HepG2 (cell line): Measurements from ENCODE around the gene KRT79. TPM values are rescaled to one million over a fixed set of nuclear protein-coding genes. Genes with fewer than 3 reads are reported as not detected.

ENCODE experiments used
- ATAC-seq: fragments of 200-7000 bp; cut with Tn5 transposase; 3 replicates; pipeline ENCODE4 v1.9.1; 2020; ENCODE audit warnings: mild to moderate bottlenecking, moderate library complexity
- BruUV-seq: library from RNA; stranded (reverse); fragments of 400-500 nt; replicated peaks from 2 replicates; lab custom pipeline; 2021; lab: Mats Ljungman, UMichigan
- CTCF ChIA-PET: fragments of 300-600 bp; formaldehyde crosslinking; extraction: SDS; loops from one replicate; lab custom pipeline; 2021; ENCODE audit warnings: low total read pairs, inconsistent platforms, low intra/inter-chr PET ratio; lab: Yijun Ruan, JAX
- POLR2A ChIA-PET: fragments of 350-600 bp; sonication (Branson Sonifier 250); formaldehyde crosslinking; loops from one replicate; lab custom pipeline; 2020; ENCODE audit warnings: antibody characterized with exemption, inconsistent platforms; lab: Yijun Ruan, JAX
- DNase-seq: peaks from one replicate; pipeline ENCODE4 v3.0.0-alpha.2; 2015; ENCODE audit warnings: low spot score
- FAIRE-seq: peaks from 3 replicates; lab custom pipeline; 2011; peaks lifted over from hg19 to GRCh38; lab: Jason Lieb, UNC
- H2AFZ ChIP-seq: one replicate; pipeline ENCODE4 v1.6.1; 2011; ENCODE audit warnings: low read length, inconsistent platforms
- H3K27ac ChIP-seq: fragments of 300-600 bp; 3 replicates; pipeline ENCODE4 v1.8.0; 2011; ENCODE audit warnings: mixed run types, mild to moderate bottlenecking, mixed read lengths, low read length, inconsistent platforms; ENCODE audit not compliant: insufficient read depth; ENCODE audit errors: extremely low read length
- H3K27me3 ChIP-seq, 2 experiments: fragments of 200-600 bp in 1 of 2; 2 replicates in 1 of 2; 3 replicates in 1 of 2; pipeline versions ENCODE4 v1.6.0 to v1.8.0; 2011; ENCODE audit warnings: low read length in 2 of 2, mild to moderate bottlenecking in 2 of 2, moderate library complexity in 2 of 2, inconsistent platforms in 1 of 2; ENCODE audit not compliant: insufficient read depth in 2 of 2, control insufficient read depth in 1 of 2
- H3K36me3 ChIP-seq, 2 experiments: fragments of 200-600 bp in 1 of 2; replicated peaks in 1 of 2; 2 replicates in 1 of 2; 3 replicates in 1 of 2; pipeline versions ENCODE4 v1.5.1 to v1.8.0; 2011; ENCODE audit warnings: low read length in 2 of 2, inconsistent platforms in 1 of 2; ENCODE audit not compliant: insufficient read depth in 2 of 2, control insufficient read depth in 1 of 2
- H3K4me1 ChIP-seq: 2 replicates; pipeline ENCODE4 v1.5.1; 2012; ENCODE audit warnings: low read length, inconsistent platforms; ENCODE audit not compliant: insufficient read depth
- H3K4me2 ChIP-seq: 2 replicates; pipeline ENCODE4 v1.6.0; 2011; ENCODE audit warnings: low read depth, low read length, inconsistent platforms
- H3K4me3 ChIP-seq, 3 experiments: fragments of 200-600 bp in 1 of 3; sonication (generic), shearing (Covaris generic) in 1 of 3; replicated peaks in 1 of 3; 2 replicates each; pipeline ENCODE4 v1.5.1; 2011 to 2016; ENCODE audit warnings: low read length in 3 of 3, inconsistent platforms in 2 of 3, low read depth in 2 of 3, mild to moderate bottlenecking in 2 of 3, control low read depth in 1 of 3, mixed read lengths in 1 of 3; ENCODE audit not compliant: insufficient read depth in 1 of 3
- H3K79me2 ChIP-seq: one replicate; pipeline ENCODE4 v1.6.1; 2011; ENCODE audit warnings: low read length, inconsistent platforms; ENCODE audit not compliant: insufficient read depth
- H3K9ac ChIP-seq: 2 replicates; pipeline ENCODE4 v1.6.0; 2011; ENCODE audit warnings: mild to moderate bottlenecking, low read depth, low read length, inconsistent platforms; ENCODE audit not compliant: insufficient read depth
- H3K9me3 ChIP-seq: 2 replicates; pipeline ENCODE4 v1.5.1; 2012; ENCODE audit warnings: mild to moderate bottlenecking, low read length
- H4K20me1 ChIP-seq: 2 replicates; pipeline ENCODE4 v1.6.0; 2011; ENCODE audit warnings: inconsistent platforms, mild to moderate bottlenecking, low read length, moderate library complexity; ENCODE audit not compliant: insufficient read depth
- ETV6 ChIP-seq: sonication (generic); formaldehyde crosslinking; conservative IDR thresholded peaks from 2 replicates; pipeline ENCODE4 v1.4.0; 2020; ENCODE audit warnings: missing genetic modification reagents
- GPN1 ChIP-seq: sonication (generic); formaldehyde crosslinking; IDR thresholded peaks from 2 replicates; pipeline ENCODE4 v1.5.1; 2020; ENCODE audit warnings: missing genetic modification reagents, borderline replicate concordance
- JUN ChIP-seq: sonication (generic); formaldehyde crosslinking; IDR thresholded peaks from 2 replicates; pipeline ENCODE4 v1.4.0; 2020; ENCODE audit warnings: mild to moderate bottlenecking, missing genetic modification reagents
- KAT2B ChIP-seq: fragments of 150-350 bp; IDR thresholded peaks from 2 replicates; pipeline ENCODE4 v1.6.1; 2014; ENCODE audit warnings: low read depth, low read length, borderline replicate concordance
- MTA1 ChIP-seq: sonication (generic); formaldehyde crosslinking; IDR thresholded peaks from 2 replicates; pipeline ENCODE4 v1.4.0; 2020; ENCODE audit warnings: missing genetic modification reagents, mild to moderate bottlenecking, borderline replicate concordance
- MZF1 ChIP-seq: sonication (generic); formaldehyde crosslinking; IDR thresholded peaks from 2 replicates; pipeline ENCODE4 v1.8.1; 2023; ENCODE audit warnings: mild to moderate bottlenecking, missing genetic modification reagents, borderline replicate concordance
- NCOA1 ChIP-seq: sonication (generic); formaldehyde crosslinking; IDR thresholded peaks from 2 replicates; pipeline ENCODE4 v1.9.0; 2021; ENCODE audit warnings: missing genetic modification reagents
- NFKBIZ ChIP-seq: IDR thresholded peaks from 2 replicates; pipeline ENCODE4 v1.6.1; 2018; ENCODE audit warnings: missing genetic modification reagents, missing compliant biosample characterization
- TFE3 ChIP-seq: IDR thresholded peaks from 2 replicates; pipeline ENCODE4 v1.6.1; 2016
- ZBTB21 ChIP-seq: sonication (generic); formaldehyde crosslinking; IDR thresholded peaks from 2 replicates; pipeline ENCODE4 v1.4.0; 2020; ENCODE audit warnings: missing genetic modification reagents
- ZNF296 ChIP-seq: sonication (generic); formaldehyde crosslinking; conservative IDR thresholded peaks from 2 replicates; pipeline ENCODE4 v1.5.0; 2020; ENCODE audit warnings: mild to moderate bottlenecking, missing genetic modification reagents
- ZNF30 ChIP-seq: sonication (generic); formaldehyde crosslinking; IDR thresholded peaks from 2 replicates; pipeline ENCODE4 v1.5.0; 2020; ENCODE audit warnings: mild to moderate bottlenecking, missing genetic modification reagents
- ZNF780A ChIP-seq: sonication (generic); formaldehyde crosslinking; IDR thresholded peaks from 2 replicates; pipeline ENCODE4 v1.8.0; 2022; ENCODE audit warnings: mild to moderate bottlenecking, missing genetic modification reagents, moderate library complexity
- ZSCAN31 ChIP-seq: sonication (generic); formaldehyde crosslinking; IDR thresholded peaks from 2 replicates; pipeline ENCODE4 v1.5.0; 2020; ENCODE audit warnings: low read depth, mild to moderate bottlenecking, missing genetic modification reagents
- ZSCAN9 ChIP-seq: IDR thresholded peaks from 2 replicates; pipeline ENCODE4 v1.6.1; 2016; ENCODE audit warnings: borderline replicate concordance
- WGBS: methylation state at CpG from one replicate; pipeline ENCODE4 v1.1.6; 2017; ENCODE audit warnings: low lambda C conversion rate; 5-methylcytosine and 5-hydroxymethylcytosine counted together
- in situ Hi-C: cut with HindIII; loops from 2 replicates; pipeline ENCODE4 v1.10.0; 2017; ENCODE audit warnings: low pct_unique_long_range_greater_than_20kb; ENCODE audit not compliant: extremely low pct_ligation_motif_present
- intact Hi-C: fragments of 100-400 bp; cut with micrococcal nuclease; formaldehyde crosslinking; loops from one replicate; pipeline ENCODE4 v1.10.0; 2022; ENCODE audit not compliant: unreplicated experiment
- polyA plus RNA-seq, 8 experiments: library from polyadenylated mRNA; depleted of rRNA in 3 of 8; stranded (reverse) in 7 of 8; unstranded in 1 of 8; fragments of >200 nt; fragmentation: Illumina TruSeq in 4 of 8; extraction: Trizol in 4 of 8; gene quantifications; 2 replicates each; pipeline versions ENCODE4 v1.2.1 to v1.2.3, GENCODE V29; 2011 to 2016; ENCODE audit warnings: low read depth in 4 of 8, missing spikeins in 1 of 8, mixed read lengths in 1 of 8; ENCODE audit not compliant: insufficient read depth in 1 of 8
- total RNA-seq, 5 experiments: library from RNA; depleted of rRNA; stranded (reverse); fragments of >200 nt; fragmentation: Illumina TruSeq; extraction: Trizol; gene quantifications; 2 replicates each; pipeline ENCODE4 v1.2.3, GENCODE V29; 2016; ENCODE audit warnings: low read depth in 1 of 5
- TF ChIP-seq, protein P1 (sequence below): sonication (generic); formaldehyde crosslinking; IDR thresholded peaks from 2 replicates; pipeline ENCODE4 v1.5.1; 2020; ENCODE audit warnings: mild to moderate bottlenecking, missing genetic modification reagents
- TF ChIP-seq, protein P2 (sequence below): sonication (generic); formaldehyde crosslinking; IDR thresholded peaks from 2 replicates; pipeline ENCODE4 v1.5.0; 2020; ENCODE audit warnings: mild to moderate bottlenecking, missing genetic modification reagents, borderline replicate concordance

The KRT79 gene
- total and polyA plus RNA-seq, 2 of the 13 experiments (the other 11 are each of a cell fraction or from before 2014, with no cell fraction given) = 0.09 TPM; not detected in 1

GRCh38 chr12:52826611-52827498 is 7.3 kb downstream of the KRT79 start (continued):
- TF ChIP-seq GPN1 (CRISPR knock-in tag) (no peak), ZNF296 (CRISPR knock-in tag) (no peak), NCOA1 (CRISPR knock-in tag) (no peak), NFKBIZ (no peak), MTA1 (no peak)

- DNase-seq = no peak
- peaks cover 9% of the 10 kb centered on the region for H3K4me1 ChIP-seq
- CTCF ChIA-PET = no interaction called here
- H3K4me3 ChIP-seq = no peak overlapping the region
- no peak for ATAC-seq
- POLR2A ChIA-PET = no interaction called here
- peaks cover 1 to 24% of the 10 kb centered on the region in 2 experiments; a peak in 3 of 5 replicates for H3K27me3 ChIP-seq
- in situ Hi-C loops = no loop called here
- H3K36me3 ChIP-seq = no peaks in the 10 kb centered on the region
- intact Hi-C loops = no loop called here
- 22% methylated on average over 4 of the region's 4 CpGs for WGBS
- H3K9ac ChIP-seq = no peak overlapping the region
- no peaks in the 10 kb centered on the region for H3K79me2 ChIP-seq
- no peak overlapping the region for H3K4me2 ChIP-seq
- no TSS peak for BruUV-seq
- FAIRE-seq = no peak
- no peaks in the 10 kb centered on the region for H3K9me3 ChIP-seq
- no peaks in the 10 kb centered on the region for H4K20me1 ChIP-seq
- no peak overlapping the region for H3K27ac ChIP-seq
- no peak overlapping the region for H2AFZ ChIP-seq
- TF ChIP-seq ZSCAN9 (CRISPR knock-in tag) = no peak
- no peak for TF ChIP-seq ZNF780A (CRISPR knock-in tag)
- no peak for TF ChIP-seq TFE3 (CRISPR knock-in tag)
- no peak for TF ChIP-seq ETV6 (CRISPR knock-in tag)
- no peak for TF ChIP-seq ZSCAN31 (CRISPR knock-in tag)
- TF ChIP-seq, protein P1, sequence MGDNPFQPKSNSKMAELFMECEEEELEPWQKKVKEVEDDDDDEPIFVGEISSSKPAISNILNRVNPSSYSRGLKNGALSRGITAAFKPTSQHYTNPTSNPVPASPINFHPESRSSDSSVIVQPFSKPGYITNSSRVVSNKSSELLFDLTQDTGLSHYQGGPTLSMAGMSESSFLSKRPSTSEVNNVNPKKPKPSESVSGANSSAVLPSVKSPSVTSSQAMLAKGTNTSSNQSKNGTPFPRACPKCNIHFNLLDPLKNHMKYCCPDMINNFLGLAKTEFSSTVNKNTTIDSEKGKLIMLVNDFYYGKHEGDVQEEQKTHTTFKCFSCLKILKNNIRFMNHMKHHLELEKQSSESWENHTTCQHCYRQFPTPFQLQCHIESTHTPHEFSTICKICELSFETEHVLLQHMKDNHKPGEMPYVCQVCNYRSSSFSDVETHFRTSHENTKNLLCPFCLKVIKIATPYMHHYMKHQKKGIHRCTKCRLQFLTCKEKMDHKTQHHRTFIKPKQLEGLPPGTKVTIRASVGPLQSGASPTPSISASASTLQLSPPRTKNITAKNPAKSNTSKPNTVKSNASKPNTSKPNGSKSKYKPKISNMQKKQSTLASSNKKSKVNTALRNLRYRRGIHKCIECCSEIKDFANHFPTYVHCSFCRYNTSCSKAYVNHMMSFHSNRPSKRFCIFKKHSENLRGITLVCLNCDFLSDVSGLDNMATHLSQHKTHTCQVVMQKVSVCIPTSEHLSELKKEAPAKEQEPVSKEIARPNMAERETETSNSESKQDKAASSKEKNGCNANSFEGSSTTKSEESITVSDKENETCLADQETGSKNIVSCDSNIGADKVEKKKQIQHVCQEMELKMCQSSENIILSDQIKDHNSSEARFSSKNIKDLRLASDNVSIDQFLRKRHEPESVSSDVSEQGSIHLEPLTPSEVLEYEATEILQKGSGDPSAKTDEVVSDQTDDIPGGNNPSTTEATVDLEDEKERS (CRISPR knock-in tag) = no peak
- no peak for TF ChIP-seq ZBTB21 (CRISPR knock-in tag)
- no peak for TF ChIP-seq JUN (CRISPR knock-in tag)
- no peak for TF ChIP-seq KAT2B
- TF ChIP-seq, protein P2, sequence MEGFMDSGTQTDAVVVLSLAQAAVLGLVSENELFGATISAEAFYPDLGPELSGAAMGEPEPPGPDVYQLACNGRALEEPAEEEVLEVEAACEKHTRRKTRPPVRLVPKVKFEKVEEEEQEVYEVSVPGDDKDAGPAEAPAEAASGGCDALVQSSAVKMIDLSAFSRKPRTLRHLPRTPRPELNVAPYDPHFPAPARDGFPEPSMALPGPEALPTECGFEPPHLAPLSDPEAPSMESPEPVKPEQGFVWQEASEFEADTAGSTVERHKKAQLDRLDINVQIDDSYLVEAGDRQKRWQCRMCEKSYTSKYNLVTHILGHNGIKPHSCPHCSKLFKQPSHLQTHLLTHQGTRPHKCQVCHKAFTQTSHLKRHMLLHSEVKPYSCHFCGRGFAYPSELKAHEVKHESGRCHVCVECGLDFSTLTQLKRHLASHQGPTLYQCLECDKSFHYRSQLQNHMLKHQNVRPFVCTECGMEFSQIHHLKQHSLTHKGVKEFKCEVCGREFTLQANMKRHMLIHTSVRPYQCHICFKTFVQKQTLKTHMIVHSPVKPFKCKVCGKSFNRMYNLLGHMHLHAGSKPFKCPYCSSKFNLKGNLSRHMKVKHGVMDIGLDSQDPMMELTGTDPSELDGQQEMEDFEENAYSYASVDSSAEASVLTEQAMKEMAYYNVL = no peak
- no peak for TF ChIP-seq MZF1 (CRISPR knock-in tag)
- TF ChIP-seq ZNF30 (CRISPR knock-in tag) = no peak
Observed at GRCh38 chr12:52825961-52826360, 8.2 kb downstream of the KRT79 start.
